Thyroid gland (tissue), 4 donors: Measurements from ENCODE around the gene FARS2.
"Not testable (repeated sequence)": the region's sequence is repeated elsewhere in the genome, so short reads cannot be mapped to it uniquely, and the experiment has no call there.

Experiments
- CTCF ChIP-seq, 6 experiments: fragments of 200-600 bp in 3 of 6; fragments of 450-650 bp in 3 of 6; sonication (generic) in 3 of 6; IDR thresholded peaks; one replicate each; pipeline ENCODE4 v1.5.1; 2016 to 2019; ENCODE audit warnings: antibody characterized with exemption in 6 of 6, mild to moderate bottlenecking in 2 of 6, inconsistent platforms in 1 of 6, moderate library complexity in 1 of 6
- POLR2A ChIP-seq, 2 donors: fragments of 450-650 bp; IDR thresholded peaks; one replicate each; pipeline ENCODE4 v1.6.1; 2017; ENCODE audit warnings: antibody characterized with exemption in 2 of 2, mild to moderate bottlenecking in 2 of 2, moderate library complexity in 1 of 2

GRCh38 chr6:5564746-5565145 lies 303.4 kb downstream of the FARS2 start:
- not testable (repeated sequence) for TF ChIP-seq CTCF, POLR2A (IDR thresholded peaks at IDR 0.05)
